Suprapubic skin (tissue), 4 donors: ENCODE measurements around the gene CCR9.

Experiments
- EP300 ChIP-seq: sonication (generic); formaldehyde crosslinking; IDR thresholded peaks from one replicate; pipeline ENCODE4 v1.6.1; 2017; ENCODE audit warnings: antibody characterized with exemption
- POLR2A ChIP-seq, 2 donors: fragments of 450-650 bp; IDR thresholded peaks; one replicate each; pipeline ENCODE4 v1.6.1; 2017; ENCODE audit warnings: antibody characterized with exemption in 2 of 2, mild to moderate bottlenecking in 2 of 2, moderate library complexity in 2 of 2
- POLR2AphosphoS5 ChIP-seq, 3 donors: sonication (generic); formaldehyde crosslinking; IDR thresholded peaks; one replicate each; pipeline ENCODE4 v1.6.1; 2017; ENCODE audit warnings: antibody characterized with exemption in 3 of 3
- TF ChIP-seq, protein P1 (sequence below), 2 donors: fragments of 200-600 bp in 1 of 2; fragments of 450-650 bp in 1 of 2; sonication (generic) in 1 of 2; IDR thresholded peaks; one replicate each; pipeline ENCODE4 v1.5.1; 2016 to 2019; ENCODE audit warnings: antibody characterized with exemption in 2 of 2, mild to moderate bottlenecking in 1 of 2, moderate library complexity in 1 of 2

DNA sequence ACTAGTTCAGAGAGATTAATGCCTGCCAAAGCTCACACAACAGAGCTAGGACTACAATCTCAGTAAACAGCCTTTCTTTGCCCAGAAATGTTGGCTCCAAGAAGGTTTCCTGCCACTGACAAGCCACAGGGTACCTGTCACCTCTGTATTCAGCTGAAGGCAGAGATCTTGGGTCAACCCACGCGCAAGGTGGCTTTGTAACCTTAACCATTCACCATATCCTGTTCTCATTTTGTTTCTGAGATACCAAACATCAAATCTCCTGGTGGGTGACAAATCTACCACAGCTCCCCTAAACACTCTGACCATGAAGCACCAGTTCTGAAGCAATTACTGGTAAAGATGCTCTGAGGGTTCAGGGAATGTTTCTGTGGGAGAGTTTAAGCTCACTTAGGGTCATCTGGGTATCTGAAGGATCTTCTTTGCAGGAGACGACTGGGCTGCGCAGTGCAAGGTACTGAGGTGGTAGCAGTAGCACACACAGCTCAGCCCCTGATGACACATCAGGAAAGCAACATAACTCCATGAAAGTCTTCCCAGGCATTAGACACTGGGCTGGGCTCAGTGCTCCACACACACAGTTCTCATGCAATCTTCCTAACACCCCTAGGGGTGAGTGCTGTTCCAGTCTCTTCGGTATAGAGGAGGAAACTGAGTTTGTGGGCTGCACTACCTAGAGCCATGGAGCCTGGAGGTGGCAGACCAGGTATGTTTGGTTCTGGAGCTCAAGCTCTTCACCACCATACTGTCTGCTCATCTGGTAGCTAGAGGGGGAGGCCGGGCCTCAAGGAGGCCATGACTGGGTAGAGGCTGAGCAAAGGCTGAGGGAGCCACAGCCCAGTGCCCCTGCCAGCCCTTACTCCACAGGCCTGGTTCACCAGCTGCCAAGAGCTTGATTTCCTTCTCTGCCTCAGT lies 64.6 kb downstream of the CCR9 start:
- TF ChIP-seq, protein P1, sequence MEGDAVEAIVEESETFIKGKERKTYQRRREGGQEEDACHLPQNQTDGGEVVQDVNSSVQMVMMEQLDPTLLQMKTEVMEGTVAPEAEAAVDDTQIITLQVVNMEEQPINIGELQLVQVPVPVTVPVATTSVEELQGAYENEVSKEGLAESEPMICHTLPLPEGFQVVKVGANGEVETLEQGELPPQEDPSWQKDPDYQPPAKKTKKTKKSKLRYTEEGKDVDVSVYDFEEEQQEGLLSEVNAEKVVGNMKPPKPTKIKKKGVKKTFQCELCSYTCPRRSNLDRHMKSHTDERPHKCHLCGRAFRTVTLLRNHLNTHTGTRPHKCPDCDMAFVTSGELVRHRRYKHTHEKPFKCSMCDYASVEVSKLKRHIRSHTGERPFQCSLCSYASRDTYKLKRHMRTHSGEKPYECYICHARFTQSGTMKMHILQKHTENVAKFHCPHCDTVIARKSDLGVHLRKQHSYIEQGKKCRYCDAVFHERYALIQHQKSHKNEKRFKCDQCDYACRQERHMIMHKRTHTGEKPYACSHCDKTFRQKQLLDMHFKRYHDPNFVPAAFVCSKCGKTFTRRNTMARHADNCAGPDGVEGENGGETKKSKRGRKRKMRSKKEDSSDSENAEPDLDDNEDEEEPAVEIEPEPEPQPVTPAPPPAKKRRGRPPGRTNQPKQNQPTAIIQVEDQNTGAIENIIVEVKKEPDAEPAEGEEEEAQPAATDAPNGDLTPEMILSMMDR (IDR thresholded peaks at IDR 0.05), result no peak
- TF ChIP-seq EP300 (no peak), POLR2A (IDR thresholded peaks at IDR 0.05) (no peak), POLR2AphosphoS5 (IDR thresholded peaks at IDR 0.05) (no peak)
